LNCaP clone FGC (cell line): ENCODE results near the gene KRT35.

ENCODE experiments used
- DNase-seq: peaks from one replicate; pipeline ENCODE4 v3.0.0-alpha.2; 2011; ENCODE audit warnings: low read depth
- H3K4me3 ChIP-seq: 2 replicates; pipeline ENCODE4 v1.5.1; 2011; ENCODE audit warnings: mild to moderate bottlenecking, low read depth, low read length, control low read depth
- TF ChIP-seq, protein P1 (sequence below): IDR thresholded peaks from 2 replicates; pipeline ENCODE4 v1.5.1; 2012; ENCODE audit warnings: mild to moderate bottlenecking; ENCODE audit not compliant: control insufficient read depth, insufficient read depth; ENCODE audit errors: extremely low read depth

Gene KRT35

DNA sequence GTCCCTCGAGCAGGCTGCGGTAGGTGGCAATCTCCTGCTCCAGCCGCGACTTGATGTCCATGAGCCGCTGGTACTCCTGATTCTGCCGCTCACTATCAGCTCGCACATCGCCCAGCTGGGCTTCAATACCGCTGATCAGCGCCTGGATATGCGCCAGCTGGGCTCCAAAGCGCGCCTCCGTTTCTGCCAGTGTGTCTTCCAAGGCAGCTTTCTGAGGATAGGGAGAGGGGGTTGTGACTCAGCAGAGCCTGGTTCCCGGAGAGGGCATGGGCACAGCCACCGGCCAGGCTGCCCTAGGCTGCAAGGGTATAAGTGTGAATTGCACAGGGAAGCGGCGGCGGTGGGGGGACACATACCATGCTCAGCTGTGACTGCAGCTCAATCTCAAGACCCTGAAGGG is 42.8 kb upstream of the KRT35 start:
- TF ChIP-seq, protein P1, sequence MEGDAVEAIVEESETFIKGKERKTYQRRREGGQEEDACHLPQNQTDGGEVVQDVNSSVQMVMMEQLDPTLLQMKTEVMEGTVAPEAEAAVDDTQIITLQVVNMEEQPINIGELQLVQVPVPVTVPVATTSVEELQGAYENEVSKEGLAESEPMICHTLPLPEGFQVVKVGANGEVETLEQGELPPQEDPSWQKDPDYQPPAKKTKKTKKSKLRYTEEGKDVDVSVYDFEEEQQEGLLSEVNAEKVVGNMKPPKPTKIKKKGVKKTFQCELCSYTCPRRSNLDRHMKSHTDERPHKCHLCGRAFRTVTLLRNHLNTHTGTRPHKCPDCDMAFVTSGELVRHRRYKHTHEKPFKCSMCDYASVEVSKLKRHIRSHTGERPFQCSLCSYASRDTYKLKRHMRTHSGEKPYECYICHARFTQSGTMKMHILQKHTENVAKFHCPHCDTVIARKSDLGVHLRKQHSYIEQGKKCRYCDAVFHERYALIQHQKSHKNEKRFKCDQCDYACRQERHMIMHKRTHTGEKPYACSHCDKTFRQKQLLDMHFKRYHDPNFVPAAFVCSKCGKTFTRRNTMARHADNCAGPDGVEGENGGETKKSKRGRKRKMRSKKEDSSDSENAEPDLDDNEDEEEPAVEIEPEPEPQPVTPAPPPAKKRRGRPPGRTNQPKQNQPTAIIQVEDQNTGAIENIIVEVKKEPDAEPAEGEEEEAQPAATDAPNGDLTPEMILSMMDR: no peak
- no peak overlapping the region for H3K4me3 ChIP-seq
- DNase-seq: no peak

DNA sequence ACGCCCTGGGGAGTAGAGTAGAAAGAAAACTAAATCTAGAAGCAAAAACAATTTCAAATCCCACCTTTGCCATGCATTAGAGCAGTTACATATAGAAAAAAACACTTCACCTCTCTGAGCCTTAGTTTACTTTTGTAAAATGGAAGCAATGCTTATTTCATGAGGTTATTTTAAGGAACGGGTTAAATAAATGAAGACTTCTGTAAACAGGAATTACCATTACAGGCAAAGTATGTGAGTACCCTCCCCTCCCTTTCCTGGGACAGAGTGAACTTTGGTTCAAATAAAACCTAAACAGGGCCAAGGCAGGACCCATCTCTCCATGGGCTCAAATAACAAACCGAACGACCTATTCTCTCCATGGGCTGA is 42.3 kb upstream of the KRT35 start:
- TF ChIP-seq, protein P1: no peak
- no peak overlapping the region for H3K4me3 ChIP-seq
- no peak for DNase-seq

DNA sequence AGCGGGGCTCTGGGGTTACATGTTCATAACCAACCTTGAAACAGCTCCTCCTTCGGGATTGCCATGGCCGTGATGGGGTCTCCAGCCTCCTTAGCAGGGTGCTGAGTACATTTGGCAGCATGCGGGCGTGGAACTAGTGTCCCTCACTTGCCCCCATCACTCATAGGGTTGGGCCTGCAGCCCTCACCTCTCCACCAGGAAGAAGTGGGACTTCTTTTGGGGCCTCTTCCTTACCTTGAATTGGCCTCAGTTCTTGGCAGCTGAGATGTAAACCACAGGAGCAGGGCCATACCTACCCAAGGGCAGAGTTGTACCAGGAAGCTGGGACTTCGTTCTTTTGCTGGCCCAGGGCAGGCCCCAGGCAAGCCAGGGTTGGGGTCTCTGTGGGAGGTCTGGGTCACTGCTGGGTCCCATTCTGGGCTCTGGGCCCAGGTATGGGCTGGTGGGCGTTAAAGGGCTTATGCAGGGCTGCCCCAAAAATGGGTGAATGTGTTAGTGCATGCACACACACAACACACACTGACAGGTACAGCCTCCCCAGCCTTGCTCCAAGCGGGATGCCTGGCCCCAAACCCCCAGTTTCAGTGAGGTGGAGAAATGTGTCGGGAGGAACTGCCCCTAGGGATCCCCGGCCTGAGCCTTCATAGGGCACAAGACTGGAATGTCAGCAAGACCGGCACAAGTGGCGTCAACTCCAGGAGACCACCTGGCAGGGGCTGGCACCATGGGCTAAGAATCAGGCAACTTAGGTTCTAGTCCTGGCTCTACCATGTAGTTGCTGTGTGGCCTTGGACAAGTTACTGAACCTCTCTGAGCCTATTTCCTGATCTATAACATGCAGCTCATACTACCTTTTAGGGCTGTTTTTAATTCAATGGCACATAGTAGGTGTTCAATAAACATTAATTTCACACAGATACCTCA is 41.6 kb upstream of the KRT35 start:
- DNase-seq: no peak
- TF ChIP-seq, protein P1: no peak
- no peak overlapping the region for H3K4me3 ChIP-seq

DNA sequence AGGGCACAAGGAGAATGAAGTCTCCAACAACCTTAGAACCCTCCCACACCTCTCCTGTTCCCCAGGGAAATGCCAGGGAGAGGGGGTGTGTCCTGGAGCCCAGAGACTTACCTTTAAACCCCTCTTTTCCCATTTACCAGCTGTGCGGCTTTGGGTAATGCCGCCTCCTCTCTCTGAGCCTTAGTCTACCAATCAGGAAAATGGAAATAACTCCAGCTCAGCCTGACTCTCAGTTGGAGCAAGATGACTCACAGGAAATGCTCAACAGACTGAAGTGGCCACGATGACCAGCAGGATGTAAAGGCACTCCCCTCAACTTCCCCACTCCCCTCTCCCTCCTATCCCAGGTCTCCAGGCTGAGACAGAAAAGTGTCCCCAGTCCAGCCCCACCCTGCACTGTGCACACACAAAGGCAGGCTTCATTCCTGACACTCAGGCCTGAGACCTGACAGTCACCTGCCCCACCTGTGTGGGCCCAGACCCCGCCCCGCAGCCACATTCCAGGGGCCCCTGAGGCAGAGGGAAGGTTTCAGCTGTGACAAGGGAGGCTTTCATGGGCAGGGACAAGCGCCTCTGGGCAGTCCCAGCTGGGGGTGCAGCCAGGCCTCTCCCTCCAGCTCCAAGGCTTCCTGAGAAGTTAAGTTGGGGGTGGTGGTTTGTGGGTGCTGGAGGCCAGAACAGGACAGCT is 40.8 kb upstream of the KRT35 start:
- TF ChIP-seq, protein P1: no peak
- H3K4me3 ChIP-seq: no peak overlapping the region
- no peak for DNase-seq

DNA sequence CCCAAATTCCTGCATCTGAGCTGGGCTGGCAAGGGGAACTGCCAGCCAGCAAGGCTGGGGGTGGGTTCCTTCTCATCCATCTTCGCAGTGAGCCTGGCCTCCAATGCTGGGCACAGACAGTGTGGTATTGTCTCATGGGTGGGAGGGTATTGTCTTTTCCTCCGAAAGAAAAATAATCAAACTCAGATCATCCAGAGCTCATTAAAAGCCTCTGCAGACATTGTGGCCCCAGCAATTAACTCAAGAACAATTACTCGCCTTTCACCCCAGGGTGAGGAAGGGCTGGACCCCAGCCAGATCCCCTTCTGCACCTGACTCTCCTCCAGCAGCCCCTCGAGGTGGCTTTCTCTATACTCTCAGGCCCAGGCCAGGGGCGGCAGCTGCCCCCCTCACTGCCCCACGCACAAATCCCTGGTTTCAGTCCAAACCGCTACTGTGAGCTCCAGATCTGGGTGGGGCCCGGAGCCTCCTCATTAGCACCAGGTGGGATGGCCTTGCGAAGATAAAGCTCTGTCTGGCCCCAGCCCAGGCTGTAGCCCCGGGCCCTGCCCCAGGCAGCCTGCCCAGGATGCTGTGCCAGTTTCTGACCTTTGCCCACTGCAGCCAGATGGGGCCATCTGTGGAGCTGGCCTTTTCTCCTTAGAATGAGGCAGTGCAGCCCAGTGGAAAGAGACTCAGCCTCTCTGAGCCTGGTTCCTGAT is 40.0 kb upstream of the KRT35 start:
- TF ChIP-seq, protein P1: no peak
- no peak overlapping the region for H3K4me3 ChIP-seq
- no peak for DNase-seq

DNA sequence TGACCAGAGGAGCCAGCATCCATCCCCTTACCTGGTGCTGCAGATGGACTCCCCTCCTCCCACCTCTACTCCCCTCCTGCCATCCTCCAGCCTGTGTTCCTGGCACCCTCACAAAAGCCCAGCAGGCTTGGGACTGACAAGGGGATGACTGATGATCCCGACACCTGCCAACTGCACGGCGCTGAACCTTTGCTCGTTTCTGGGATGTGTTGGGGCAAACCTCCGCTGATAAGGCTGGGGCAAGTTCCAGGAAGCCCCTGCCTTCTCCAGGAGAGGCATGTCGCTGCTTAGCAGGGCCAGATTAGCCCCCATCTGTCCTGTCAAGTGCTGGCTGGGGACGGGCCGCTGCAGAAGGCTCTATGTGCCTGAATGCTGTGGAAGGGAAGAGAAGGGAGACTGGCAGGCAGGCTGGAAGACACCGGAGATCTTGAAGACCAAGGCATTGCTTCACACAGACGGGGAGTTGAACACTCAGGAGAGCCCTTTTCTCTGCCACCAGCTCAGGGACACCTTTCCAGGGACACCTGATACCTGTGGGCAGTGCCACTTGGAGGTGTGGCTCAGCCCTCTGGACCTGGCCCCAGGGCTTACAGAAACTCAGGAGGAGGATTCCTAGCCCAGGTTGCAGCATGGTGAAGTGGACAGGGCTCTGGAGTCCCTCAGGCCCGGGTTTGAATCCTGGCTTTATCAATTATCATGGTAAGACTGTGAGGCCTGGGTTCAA is 38.7 kb upstream of the KRT35 start:
- TF ChIP-seq, protein P1: no peak
- no peak for DNase-seq
- no peak overlapping the region for H3K4me3 ChIP-seq
